K562 (cell line): Measurements from ENCODE around the gene LMBR1. TPM values are rescaled to one million over a fixed set of nuclear protein-coding genes. Genes with fewer than 3 reads are reported as not detected.

Source experiments
- CBX1 ChIP-seq: sonication (generic); IDR thresholded peaks from 2 replicates; pipeline ENCODE4 v1.6.1; 2016; ENCODE audit warnings: antibody characterized with exemption, low read depth, mild to moderate bottlenecking
- FIP1L1 ChIP-seq: fragments of 200-400 bp; formaldehyde crosslinking; IDR thresholded peaks from 2 replicates; pipeline ENCODE4 v1.6.1; 2018; ENCODE audit warnings: mild to moderate bottlenecking, low read depth, low read length; ENCODE audit not compliant: poor library complexity, severe bottlenecking
- HCFC1 ChIP-seq: IDR thresholded peaks from 2 replicates; pipeline ENCODE4 v1.6.1; 2012; ENCODE audit warnings: low read depth, low read length, improper control_type of control experiment
- HDAC1 ChIP-seq, 2 experiments: fragments of 450-650 bp; IDR thresholded peaks; 2 replicates each; pipeline ENCODE4 v1.6.1; 2016 to 2017; ENCODE audit warnings: inconsistent platforms in 1 of 2, mild to moderate bottlenecking in 1 of 2, moderate library complexity in 1 of 2
- HDAC3 ChIP-seq: fragments of 450-650 bp; IDR thresholded peaks from 2 replicates; pipeline ENCODE4 v1.6.1; 2018; ENCODE audit warnings: borderline replicate concordance, mild to moderate bottlenecking, moderate library complexity; ENCODE audit not compliant: partially characterized antibody
- MECOM ChIP-seq: fragments of 250-450 bp; sonication (Bioruptor Pico); IDR thresholded peaks from 2 replicates; pipeline ENCODE4 v1.8.0; 2022; ENCODE audit warnings: inconsistent platforms
- NR2F6 ChIP-seq: fragments of 450-650 bp; formaldehyde crosslinking; IDR thresholded peaks from 2 replicates; pipeline ENCODE4 v1.4.0; 2020; ENCODE audit warnings: mild to moderate bottlenecking
- SMARCB1 ChIP-seq: IDR thresholded peaks from 2 replicates; pipeline ENCODE4 v1.6.1; 2011; ENCODE audit warnings: improper control_type of control experiment, low read depth; ENCODE audit not compliant: insufficient read length
- STAG1 ChIP-seq: sonication (generic); formaldehyde crosslinking; IDR thresholded peaks from 2 replicates; pipeline ENCODE4 v1.5.0; 2020; ENCODE audit warnings: missing genetic modification reagents, borderline replicate concordance
- ZNF121 ChIP-seq: sonication (generic); formaldehyde crosslinking; conservative IDR thresholded peaks from 2 replicates; pipeline ENCODE4 v1.8.0; 2022; ENCODE audit warnings: missing genetic modification reagents
- ZNF217 ChIP-seq: sonication (generic); formaldehyde crosslinking; IDR thresholded peaks from 2 replicates; pipeline ENCODE4 v1.8.0; 2022; ENCODE audit warnings: mild to moderate bottlenecking, missing genetic modification reagents
- ZNF445 ChIP-seq: fragments of 250-450 bp; sonication (Bioruptor Pico); IDR thresholded peaks from 2 replicates; pipeline ENCODE4 v1.4.0; 2020; ENCODE audit warnings: low read depth, mild to moderate bottlenecking, moderate library complexity
- polyA plus RNA-seq, 8 experiments: library from polyadenylated mRNA; depleted of rRNA in 4 of 8; stranded (reverse) in 5 of 8; unstranded in 3 of 8; fragments of >200 nt; fragmentation: Nextera tagmentation in 2 of 8; fragmentation: Illumina TruSeq in 1 of 8; extraction: Ambion mirVana in 2 of 8; extraction: Trizol in 1 of 8; gene quantifications; 2 replicates each; pipeline versions ENCODE4 v1.2.1 to v1.2.3, GENCODE V29; 2011 to 2014; ENCODE audit warnings: inconsistent platforms in 1 of 8, missing spikeins in 1 of 8
- total RNA-seq, 7 experiments: library from RNA; depleted of rRNA in 6 of 7; stranded (reverse); fragments of >200 nt in 6 of 7; fragmentation: Illumina TruSeq in 2 of 7; extraction: Trizol in 2 of 7; gene quantifications; 2 replicates each; pipeline versions ENCODE4 v1.2.1 to v1.2.3, GENCODE V29; 2011 to 2021; ENCODE audit warnings: low replicate concordance in 1 of 7
- TF ChIP-seq, protein P1 (sequence below): fragments of 450-650 bp; IDR thresholded peaks from 2 replicates; pipeline ENCODE4 v1.6.1; 2016; ENCODE audit warnings: borderline replicate concordance
- TF ChIP-seq, protein P2 (sequence below): fragments of 250-450 bp; sonication (Bioruptor Pico); IDR thresholded peaks from 2 replicates; pipeline ENCODE4 v1.4.0; 2020; ENCODE audit warnings: mild to moderate bottlenecking, moderate library complexity
- TF ChIP-seq, protein P3 (sequence below): conservative IDR thresholded peaks from 2 replicates; pipeline ENCODE4 v1.6.1; 2011; ENCODE audit warnings: low read depth, mild to moderate bottlenecking, low read length; ENCODE audit not compliant: control insufficient read depth
- TF ChIP-seq, protein P4 (sequence below): sonication (generic); formaldehyde crosslinking; IDR thresholded peaks from 2 replicates; pipeline ENCODE4 v1.8.0; 2023; ENCODE audit warnings: mild to moderate bottlenecking, missing genetic modification reagents

The LMBR1 gene
- total and polyA plus RNA-seq, 9 of the 15 experiments (the other 6 are each of a cell fraction or from before 2014, with no cell fraction given): 7.7 to 90.0 (median 59.9) TPM

DNA sequence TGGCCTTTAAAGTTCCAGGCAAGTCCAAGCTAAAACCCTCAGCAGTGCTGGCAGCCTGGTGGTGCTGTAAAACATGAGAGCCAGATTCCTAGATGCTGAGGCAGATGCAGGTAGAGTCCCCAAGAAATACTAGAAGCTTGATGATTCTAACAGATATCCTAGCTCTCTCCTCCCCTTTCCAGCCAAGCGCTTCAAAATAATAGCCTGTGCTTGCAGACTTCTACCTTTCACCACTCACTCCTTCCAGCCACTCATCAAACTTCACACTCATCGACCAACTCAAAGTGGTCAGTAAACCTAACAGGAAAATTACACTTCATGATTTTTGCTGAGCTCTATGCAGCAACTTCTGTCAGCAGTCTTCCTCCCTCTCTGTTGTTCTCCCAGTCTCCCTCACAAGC lies 50.2 kb downstream of the LMBR1 start (continued):
- TF ChIP-seq, protein P1, sequence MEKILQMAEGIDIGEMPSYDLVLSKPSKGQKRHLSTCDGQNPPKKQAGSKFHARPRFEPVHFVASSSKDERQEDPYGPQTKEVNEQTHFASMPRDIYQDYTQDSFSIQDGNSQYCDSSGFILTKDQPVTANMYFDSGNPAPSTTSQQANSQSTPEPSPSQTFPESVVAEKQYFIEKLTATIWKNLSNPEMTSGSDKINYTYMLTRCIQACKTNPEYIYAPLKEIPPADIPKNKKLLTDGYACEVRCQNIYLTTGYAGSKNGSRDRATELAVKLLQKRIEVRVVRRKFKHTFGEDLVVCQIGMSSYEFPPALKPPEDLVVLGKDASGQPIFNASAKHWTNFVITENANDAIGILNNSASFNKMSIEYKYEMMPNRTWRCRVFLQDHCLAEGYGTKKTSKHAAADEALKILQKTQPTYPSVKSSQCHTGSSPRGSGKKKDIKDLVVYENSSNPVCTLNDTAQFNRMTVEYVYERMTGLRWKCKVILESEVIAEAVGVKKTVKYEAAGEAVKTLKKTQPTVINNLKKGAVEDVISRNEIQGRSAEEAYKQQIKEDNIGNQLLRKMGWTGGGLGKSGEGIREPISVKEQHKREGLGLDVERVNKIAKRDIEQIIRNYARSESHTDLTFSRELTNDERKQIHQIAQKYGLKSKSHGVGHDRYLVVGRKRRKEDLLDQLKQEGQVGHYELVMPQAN: 0 out of 2 replicates have a peak, but pooled peaks have one; percentile 20
- TF ChIP-seq, protein P2, sequence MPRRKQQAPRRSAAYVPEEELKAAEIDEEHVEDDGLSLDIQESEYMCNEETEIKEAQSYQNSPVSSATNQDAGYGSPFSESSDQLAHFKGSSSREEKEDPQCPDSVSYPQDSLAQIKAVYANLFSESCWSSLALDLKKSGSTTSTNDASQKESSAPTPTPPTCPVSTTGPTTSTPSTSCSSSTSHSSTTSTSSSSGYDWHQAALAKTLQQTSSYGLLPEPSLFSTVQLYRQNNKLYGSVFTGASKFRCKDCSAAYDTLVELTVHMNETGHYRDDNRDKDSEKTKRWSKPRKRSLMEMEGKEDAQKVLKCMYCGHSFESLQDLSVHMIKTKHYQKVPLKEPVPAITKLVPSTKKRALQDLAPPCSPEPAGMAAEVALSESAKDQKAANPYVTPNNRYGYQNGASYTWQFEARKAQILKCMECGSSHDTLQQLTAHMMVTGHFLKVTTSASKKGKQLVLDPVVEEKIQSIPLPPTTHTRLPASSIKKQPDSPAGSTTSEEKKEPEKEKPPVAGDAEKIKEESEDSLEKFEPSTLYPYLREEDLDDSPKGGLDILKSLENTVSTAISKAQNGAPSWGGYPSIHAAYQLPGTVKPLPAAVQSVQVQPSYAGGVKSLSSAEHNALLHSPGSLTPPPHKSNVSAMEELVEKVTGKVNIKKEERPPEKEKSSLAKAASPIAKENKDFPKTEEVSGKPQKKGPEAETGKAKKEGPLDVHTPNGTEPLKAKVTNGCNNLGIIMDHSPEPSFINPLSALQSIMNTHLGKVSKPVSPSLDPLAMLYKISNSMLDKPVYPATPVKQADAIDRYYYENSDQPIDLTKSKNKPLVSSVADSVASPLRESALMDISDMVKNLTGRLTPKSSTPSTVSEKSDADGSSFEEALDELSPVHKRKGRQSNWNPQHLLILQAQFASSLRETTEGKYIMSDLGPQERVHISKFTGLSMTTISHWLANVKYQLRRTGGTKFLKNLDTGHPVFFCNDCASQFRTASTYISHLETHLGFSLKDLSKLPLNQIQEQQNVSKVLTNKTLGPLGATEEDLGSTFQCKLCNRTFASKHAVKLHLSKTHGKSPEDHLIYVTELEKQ (CRISPR knock-in tag): no peak
- peak; percentile 13 for TF ChIP-seq SMARCB1
- peak; percentile 8 for TF ChIP-seq HDAC3
- no peak for TF ChIP-seq CBX1
- no peak for TF ChIP-seq HCFC1
- no peak for TF ChIP-seq FIP1L1
- no peak for TF ChIP-seq ZNF445 (CRISPR knock-in tag)
- no peak for TF ChIP-seq MECOM (CRISPR knock-in tag)
- no peak for TF ChIP-seq STAG1 (CRISPR knock-in tag)
- TF ChIP-seq HDAC1 (IDR thresholded peaks at IDR 0.05): peak in 1 of 2 experiments; percentile 46; a peak in 1 of 4 replicates
- TF ChIP-seq, protein P3, sequence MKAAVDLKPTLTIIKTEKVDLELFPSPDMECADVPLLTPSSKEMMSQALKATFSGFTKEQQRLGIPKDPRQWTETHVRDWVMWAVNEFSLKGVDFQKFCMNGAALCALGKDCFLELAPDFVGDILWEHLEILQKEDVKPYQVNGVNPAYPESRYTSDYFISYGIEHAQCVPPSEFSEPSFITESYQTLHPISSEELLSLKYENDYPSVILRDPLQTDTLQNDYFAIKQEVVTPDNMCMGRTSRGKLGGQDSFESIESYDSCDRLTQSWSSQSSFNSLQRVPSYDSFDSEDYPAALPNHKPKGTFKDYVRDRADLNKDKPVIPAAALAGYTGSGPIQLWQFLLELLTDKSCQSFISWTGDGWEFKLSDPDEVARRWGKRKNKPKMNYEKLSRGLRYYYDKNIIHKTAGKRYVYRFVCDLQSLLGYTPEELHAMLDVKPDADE: no peak
- no peak for TF ChIP-seq NR2F6 (CRISPR knock-in tag)
- TF ChIP-seq, protein P4, sequence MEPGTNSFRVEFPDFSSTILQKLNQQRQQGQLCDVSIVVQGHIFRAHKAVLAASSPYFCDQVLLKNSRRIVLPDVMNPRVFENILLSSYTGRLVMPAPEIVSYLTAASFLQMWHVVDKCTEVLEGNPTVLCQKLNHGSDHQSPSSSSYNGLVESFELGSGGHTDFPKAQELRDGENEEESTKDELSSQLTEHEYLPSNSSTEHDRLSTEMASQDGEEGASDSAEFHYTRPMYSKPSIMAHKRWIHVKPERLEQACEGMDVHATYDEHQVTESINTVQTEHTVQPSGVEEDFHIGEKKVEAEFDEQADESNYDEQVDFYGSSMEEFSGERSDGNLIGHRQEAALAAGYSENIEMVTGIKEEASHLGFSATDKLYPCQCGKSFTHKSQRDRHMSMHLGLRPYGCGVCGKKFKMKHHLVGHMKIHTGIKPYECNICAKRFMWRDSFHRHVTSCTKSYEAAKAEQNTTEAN (CRISPR knock-in tag): no peak
- TF ChIP-seq ZNF121: no peak
- no peak for TF ChIP-seq ZNF217 (CRISPR knock-in tag)
